ENCODE data around the gene HDAC8.
"Not testable (repeated sequence)": the region's sequence is repeated elsewhere in the genome, so short reads cannot be mapped to it uniquely, and the experiment has no call there.

- not testable (repeated sequence) for TF ChIP-seq CTCF (conservative IDR thresholded peaks at IDR 0.05); ZFX (IDR thresholded peaks at IDR 0.05)
Measured at GRCh38 chrX:72319651-72320050, 253.0 kb downstream of the HDAC8 start.

Measured in C4-2B (cell line).